Vagina (tissue), 2 donors: ENCODE measurements around the gene CEACAM19. TPM values are rescaled to one million over a fixed set of nuclear protein-coding genes. Genes with fewer than 3 reads are reported as not detected.

Experiments
- DNase-seq, 2 donors: peaks; one replicate each; pipeline ENCODE4 v3.0.0-alpha.2; 2017; ENCODE audit errors: extremely low spot score in 2 of 2
- H3K27ac ChIP-seq: fragments of 200-600 bp; sonication (generic); one replicate; pipeline ENCODE4 v1.5.1; 2019
- H3K27me3 ChIP-seq: fragments of 200-600 bp; sonication (generic); one replicate; pipeline ENCODE4 v1.5.1; 2019
- H3K36me3 ChIP-seq, 2 donors: fragments of 200-600 bp; sonication (generic); one replicate each; pipeline ENCODE4 v1.5.1; 2017 to 2019
- H3K4me1 ChIP-seq: fragments of 200-600 bp; sonication (generic); one replicate; pipeline ENCODE4 v1.5.1; 2019
- H3K4me3 ChIP-seq, 2 donors: fragments of 200-600 bp; sonication (generic); 1 replicate in 1 of 2; 2 replicates in 1 of 2; pipeline ENCODE4 v1.5.1; 2016 to 2019
- H3K9me3 ChIP-seq: fragments of 200-600 bp; sonication (generic); one replicate; pipeline ENCODE4 v1.5.1; 2019
- CTCF ChIP-seq, 3 experiments: fragments of 450-650 bp in 2 of 3; fragments of 200-600 bp in 1 of 3; sonication (generic) in 1 of 3; IDR thresholded peaks; one replicate each; pipeline ENCODE4 v1.5.1; 2017 to 2019; ENCODE audit warnings: antibody characterized with exemption in 3 of 3, mild to moderate bottlenecking in 2 of 3, moderate library complexity in 2 of 3
- POLR2A ChIP-seq, 2 donors: fragments of 450-650 bp; IDR thresholded peaks; one replicate each; pipeline ENCODE4 v1.6.1; 2017; ENCODE audit warnings: antibody characterized with exemption in 2 of 2, mild to moderate bottlenecking in 2 of 2, moderate library complexity in 2 of 2
- POLR2AphosphoS5 ChIP-seq, 2 donors: sonication (generic); formaldehyde crosslinking; IDR thresholded peaks; one replicate each; pipeline ENCODE4 v1.9.0; 2017; ENCODE audit warnings: antibody characterized with exemption in 2 of 2, mild to moderate bottlenecking in 2 of 2, low read depth in 1 of 2; ENCODE audit not compliant: insufficient read depth in 1 of 2
- intact Hi-C: fragments of 100-400 bp; cut with DNase I; formaldehyde crosslinking; loops from one replicate; pipeline ENCODE4 v1.15.1; 2023
- total RNA-seq: library from RNA; depleted of rRNA; stranded (reverse); fragments of >200 nt; gene quantifications from one replicate; pipeline ENCODE4 v1.2.3, GENCODE V29; 2016

The CEACAM19 gene
- total RNA-seq, 1 donor from 2014 or later: 7.1 TPM

- Histone ChIP-seq H3K27me3 (no peaks in the 10 kb centered on the region), H3K9me3 (no peaks in the 10 kb centered on the region), H3K4me3 (no peak overlapping the region), H3K36me3 (peaks cover 0 to 33% of the 10 kb centered on the region in 2 donors), H3K27ac (no peak overlapping the region), H3K4me1 (peaks cover 16% of the 10 kb centered on the region)
- DNase-seq: no peak
- intact Hi-C loops: no loop called here
- TF ChIP-seq POLR2A (IDR thresholded peaks at IDR 0.05) (no peak), CTCF (IDR thresholded peaks at IDR 0.05) (no peak), POLR2AphosphoS5 (IDR thresholded peaks at IDR 0.05; ENCODE audit: insufficient read depth in 1 of 2, low read depth in 1 of 2) (no peak)
Observed at GRCh38 chr19:44661205-44661604, 10.1 kb upstream of the CEACAM19 start.

- Histone ChIP-seq H3K9me3 (no peaks in the 10 kb centered on the region), H3K36me3 (peaks cover 0 to 27% of the 10 kb centered on the region in 2 donors), H3K4me1 (peaks cover 16% of the 10 kb centered on the region), H3K4me3 (no peak overlapping the region), H3K27ac (no peak overlapping the region), H3K27me3 (no peaks in the 10 kb centered on the region)
- no peak for DNase-seq
- TF ChIP-seq CTCF (IDR thresholded peaks at IDR 0.05): no peak
- no peak for TF ChIP-seq POLR2A (IDR thresholded peaks at IDR 0.05)
- intact Hi-C loops: no loop called here
Observed at GRCh38 chr19:44661904-44662303, 9.4 kb upstream of the CEACAM19 start.

GRCh38 chr19:44662691-44663385, 8.4 kb upstream of the CEACAM19 start:
- H3K4me1 ChIP-seq: peaks cover 16% of the 10 kb centered on the region
- H3K27ac ChIP-seq: no peak overlapping the region
- intact Hi-C loops: no loop called here
- TF ChIP-seq POLR2A (IDR thresholded peaks at IDR 0.05) (no peak), CTCF (IDR thresholded peaks at IDR 0.05) (no peak), POLR2AphosphoS5 (IDR thresholded peaks at IDR 0.05; ENCODE audit: insufficient read depth in 1 of 2, low read depth in 1 of 2) (no peak)
- H3K36me3 ChIP-seq: peaks cover 0 to 26% of the 10 kb centered on the region in 2 donors
- DNase-seq: no peak
- no peak overlapping the region for H3K4me3 ChIP-seq
- H3K9me3 ChIP-seq: no peaks in the 10 kb centered on the region
- no peaks in the 10 kb centered on the region for H3K27me3 ChIP-seq

- no peak for DNase-seq
- H3K4me1 ChIP-seq: peaks cover 16% of the 10 kb centered on the region
- no peak overlapping the region for H3K4me3 ChIP-seq
- H3K27ac ChIP-seq: no peak overlapping the region
- no peaks in the 10 kb centered on the region for H3K27me3 ChIP-seq
- peaks cover 0 to 14% of the 10 kb centered on the region in 2 donors for H3K36me3 ChIP-seq
- intact Hi-C loops: no loop called here
- no peaks in the 10 kb centered on the region for H3K9me3 ChIP-seq
- TF ChIP-seq CTCF (IDR thresholded peaks at IDR 0.05) (no peak), POLR2AphosphoS5 (IDR thresholded peaks at IDR 0.05; ENCODE audit: insufficient read depth in 1 of 2, low read depth in 1 of 2) (no peak), POLR2A (IDR thresholded peaks at IDR 0.05) (no peak)
Observed at GRCh38 chr19:44663996-44664395, 7.3 kb upstream of the CEACAM19 start.

- Histone ChIP-seq H3K9me3 (no peaks in the 10 kb centered on the region), H3K36me3 (peaks cover 0 to 8% of the 10 kb centered on the region in 2 donors), H3K4me1 (peaks cover 16% of the 10 kb centered on the region), H3K4me3 (no peak overlapping the region), H3K27me3 (no peaks in the 10 kb centered on the region), H3K27ac (no peak overlapping the region)
- intact Hi-C loops: no loop called here
- TF ChIP-seq POLR2A (IDR thresholded peaks at IDR 0.05) (no peak), POLR2AphosphoS5 (IDR thresholded peaks at IDR 0.05; ENCODE audit: insufficient read depth in 1 of 2, low read depth in 1 of 2) (no peak), CTCF (IDR thresholded peaks at IDR 0.05) (no peak)
- DNase-seq: no peak
Observed at GRCh38 chr19:44664976-44665375, 6.3 kb upstream of the CEACAM19 start.
